ENCODE measurements around the gene CRYBB3.
"Not testable (repeated sequence)": the region's sequence is repeated elsewhere in the genome, so short reads cannot be mapped to it uniquely, and the experiment has no call there.

Gene CRYBB3

GRCh38 chr22:25176175-25176574 is 23.5 kb upstream of the CRYBB3 start:
- no peak overlapping the region for H3K4me3 ChIP-seq (ENCODE audit: control insufficient read depth, low read depth, low read length)
- TF ChIP-seq CTCF (conservative IDR thresholded peaks at IDR 0.05; ENCODE audit: control insufficient read depth, insufficient read depth, low read depth, low read length), result no peak
- no peak for DNase-seq (ENCODE audit: low read depth)

GRCh38 chr22:25176799-25177198 is 22.9 kb upstream of the CRYBB3 start:
- no peak for TF ChIP-seq CTCF (conservative IDR thresholded peaks at IDR 0.05; ENCODE audit: control insufficient read depth, insufficient read depth, low read depth, low read length)

GRCh38 chr22:25177226-25177625 is 22.4 kb upstream of the CRYBB3 start:
- no peak overlapping the region for H3K4me3 ChIP-seq (ENCODE audit: control insufficient read depth, low read depth, low read length)
- TF ChIP-seq CTCF (conservative IDR thresholded peaks at IDR 0.05; ENCODE audit: control insufficient read depth, insufficient read depth, low read depth, low read length), result no peak
- no peak for DNase-seq (ENCODE audit: low read depth)

More at GRCh38 chr22:25176799-25177198, 22.9 kb upstream of the CRYBB3 start:
- no peak overlapping the region for H3K4me3 ChIP-seq (ENCODE audit: control insufficient read depth, low read depth, low read length)
- no peak for DNase-seq (ENCODE audit: low read depth)

- no peak overlapping the region for H3K4me3 ChIP-seq (ENCODE audit: control insufficient read depth, low read depth, low read length)
- no peak for DNase-seq (ENCODE audit: low read depth)
- no peak for TF ChIP-seq CTCF (conservative IDR thresholded peaks at IDR 0.05; ENCODE audit: control insufficient read depth, insufficient read depth, low read depth, low read length)
Measured at GRCh38 chr22:25177895-25178294, 21.8 kb upstream of the CRYBB3 start.

GRCh38 chr22:25178348-25178747 is 21.3 kb upstream of the CRYBB3 start:
- H3K4me3 ChIP-seq (ENCODE audit: control insufficient read depth, low read depth, low read length), result not testable (repeated sequence)

DNA sequence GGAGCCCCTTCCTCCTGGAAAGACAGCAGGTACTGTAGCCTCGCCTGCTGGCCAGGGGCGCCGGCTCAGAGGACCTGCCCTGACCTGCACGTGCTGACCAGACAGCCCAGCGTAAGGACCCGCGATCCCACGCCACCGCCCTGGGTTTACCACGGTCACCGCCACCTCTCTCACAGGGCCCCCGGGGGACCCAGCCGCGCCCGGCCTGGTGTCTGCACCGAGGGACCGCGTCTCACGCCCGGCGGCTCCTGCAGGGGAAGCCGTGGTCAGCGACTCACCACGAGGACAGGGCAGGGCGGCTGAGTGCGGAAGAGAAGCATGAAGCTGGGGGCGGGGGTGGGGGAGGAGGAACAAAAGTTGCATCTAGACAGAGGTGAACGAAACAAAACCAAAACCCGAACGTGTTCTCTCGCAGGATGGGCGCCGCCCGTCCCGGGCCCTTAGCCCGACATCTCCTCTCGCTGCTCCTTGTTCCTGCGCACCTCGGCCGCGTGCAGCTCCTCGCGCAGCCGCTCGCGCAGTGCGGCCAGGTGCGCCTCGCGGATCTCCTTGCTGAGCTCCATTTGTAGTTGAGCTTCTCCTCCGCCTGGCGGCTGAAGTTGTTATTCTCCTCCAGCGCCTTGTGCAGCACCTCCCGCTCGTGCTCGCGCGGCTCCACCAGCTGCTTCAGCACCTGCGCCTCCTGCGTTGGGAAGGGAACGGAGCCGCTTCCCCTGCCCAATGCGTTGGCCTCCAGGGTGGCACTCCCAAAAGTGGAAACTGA is 20.6 kb upstream of the CRYBB3 start:
- not testable (repeated sequence) for DNase-seq (ENCODE audit: low read depth); H3K4me3 ChIP-seq (ENCODE audit: control insufficient read depth, low read depth, low read length)

More at GRCh38 chr22:25178348-25178747, 21.3 kb upstream of the CRYBB3 start:
- not testable (repeated sequence) for DNase-seq (ENCODE audit: low read depth)

- DNase-seq (ENCODE audit: low read depth), result no peak
- no peak for TF ChIP-seq CTCF (conservative IDR thresholded peaks at IDR 0.05; ENCODE audit: control insufficient read depth, insufficient read depth, low read depth, low read length)
- no peak overlapping the region for H3K4me3 ChIP-seq (ENCODE audit: control insufficient read depth, low read depth, low read length)
Measured at GRCh38 chr22:25182131-25183110, 17.2 kb upstream of the CRYBB3 start.

Measured in fibroblast of mammary gland (primary cell).